ENCODE measurements around the gene IL1R1.

DNA sequence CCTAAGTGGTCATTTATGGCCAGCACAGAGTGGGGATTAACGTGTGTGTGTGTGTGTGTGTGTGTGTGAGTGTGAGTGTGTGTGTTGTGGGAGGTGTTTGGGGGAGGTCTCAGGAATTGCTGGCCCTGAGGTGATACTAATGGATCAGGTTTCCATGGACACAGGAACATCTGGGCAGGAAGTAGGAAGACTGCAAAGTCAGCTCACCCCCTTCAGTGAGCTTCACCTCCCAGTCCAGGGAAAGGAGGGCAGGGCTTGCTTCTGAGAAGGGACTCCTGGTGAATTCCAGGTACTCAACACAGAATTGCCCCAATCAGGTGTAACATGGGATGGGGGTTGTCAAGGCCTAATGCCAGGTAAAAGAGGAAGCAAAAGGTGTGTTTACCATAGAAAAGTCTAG is 30.3 kb upstream of the IL1R1 start:
- no peak for TF ChIP-seq DPF2 (IDR thresholded peaks at IDR 0.05)
- no peak for TF ChIP-seq FOXK2 (IDR thresholded peaks at IDR 0.05)
- TF ChIP-seq TCF3 (IDR thresholded peaks at IDR 0.05; ENCODE audit: borderline replicate concordance, insufficient read depth, low read depth, low read length) = no peak
- TF ChIP-seq, protein P1, sequence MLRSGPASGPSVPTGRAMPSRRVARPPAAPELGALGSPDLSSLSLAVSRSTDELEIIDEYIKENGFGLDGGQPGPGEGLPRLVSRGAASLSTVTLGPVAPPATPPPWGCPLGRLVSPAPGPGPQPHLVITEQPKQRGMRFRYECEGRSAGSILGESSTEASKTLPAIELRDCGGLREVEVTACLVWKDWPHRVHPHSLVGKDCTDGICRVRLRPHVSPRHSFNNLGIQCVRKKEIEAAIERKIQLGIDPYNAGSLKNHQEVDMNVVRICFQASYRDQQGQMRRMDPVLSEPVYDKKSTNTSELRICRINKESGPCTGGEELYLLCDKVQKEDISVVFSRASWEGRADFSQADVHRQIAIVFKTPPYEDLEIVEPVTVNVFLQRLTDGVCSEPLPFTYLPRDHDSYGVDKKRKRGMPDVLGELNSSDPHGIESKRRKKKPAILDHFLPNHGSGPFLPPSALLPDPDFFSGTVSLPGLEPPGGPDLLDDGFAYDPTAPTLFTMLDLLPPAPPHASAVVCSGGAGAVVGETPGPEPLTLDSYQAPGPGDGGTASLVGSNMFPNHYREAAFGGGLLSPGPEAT (IDR thresholded peaks at IDR 0.05; ENCODE audit: low read depth) = no peak
